Hematopoietic multipotent progenitor cell treated with erythropoietin and hydrocortisone succinate and interleukin-3 and kit ligand, for 6 days (in vitro differentiated cells): ENCODE measurements around the gene RAB11FIP5.
"Not testable (repeated sequence)": the region's sequence is repeated elsewhere in the genome, so short reads cannot be mapped to it uniquely, and the experiment has no call there.

Experiments used
- DNase-seq: peaks from one replicate; pipeline ENCODE4 v3.0.0-alpha.2; 2015

The RAB11FIP5 gene, protein sequence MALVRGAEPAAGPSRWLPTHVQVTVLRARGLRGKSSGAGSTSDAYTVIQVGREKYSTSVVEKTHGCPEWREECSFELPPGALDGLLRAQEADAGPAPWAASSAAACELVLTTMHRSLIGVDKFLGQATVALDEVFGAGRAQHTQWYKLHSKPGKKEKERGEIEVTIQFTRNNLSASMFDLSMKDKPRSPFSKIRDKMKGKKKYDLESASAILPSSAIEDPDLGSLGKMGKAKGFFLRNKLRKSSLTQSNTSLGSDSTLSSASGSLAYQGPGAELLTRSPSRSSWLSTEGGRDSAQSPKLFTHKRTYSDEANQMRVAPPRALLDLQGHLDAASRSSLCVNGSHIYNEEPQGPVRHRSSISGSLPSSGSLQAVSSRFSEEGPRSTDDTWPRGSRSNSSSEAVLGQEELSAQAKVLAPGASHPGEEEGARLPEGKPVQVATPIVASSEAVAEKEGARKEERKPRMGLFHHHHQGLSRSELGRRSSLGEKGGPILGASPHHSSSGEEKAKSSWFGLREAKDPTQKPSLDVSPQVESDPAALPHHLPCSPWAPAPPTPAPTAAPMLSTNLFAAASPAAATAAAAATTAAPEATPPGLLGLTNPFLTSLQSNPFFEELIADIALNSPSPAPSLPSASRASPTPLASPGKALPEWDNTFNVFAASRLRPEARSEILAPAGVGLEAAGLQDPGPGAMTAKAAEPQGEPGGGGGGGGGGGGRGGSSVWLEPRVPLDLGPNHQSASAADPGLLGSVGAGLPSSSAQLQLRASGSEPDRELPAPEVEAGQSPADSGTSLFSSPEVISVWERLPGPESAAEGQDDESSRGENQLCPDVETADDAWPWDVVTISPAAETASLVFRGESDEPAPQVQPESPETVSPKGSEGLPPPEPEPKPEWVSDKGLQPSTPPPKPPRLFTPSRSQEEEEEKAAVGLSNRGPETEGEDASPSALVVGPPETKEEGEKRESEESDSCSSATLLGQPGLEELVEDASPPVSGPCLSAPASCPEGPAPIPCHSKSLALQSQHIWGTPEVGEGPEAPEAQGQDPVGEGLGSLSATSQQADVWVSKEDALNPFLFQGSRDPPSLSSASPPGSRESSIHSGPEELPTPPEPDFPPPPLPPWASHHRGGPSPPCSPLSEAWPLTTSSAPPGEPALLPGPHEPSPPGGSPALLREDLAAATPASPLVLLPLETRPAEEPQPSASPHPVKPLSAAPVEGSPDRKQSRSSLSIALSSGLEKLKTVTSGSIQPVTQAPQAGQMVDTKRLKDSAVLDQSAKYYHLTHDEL (N-terminal part only)

DNA sequence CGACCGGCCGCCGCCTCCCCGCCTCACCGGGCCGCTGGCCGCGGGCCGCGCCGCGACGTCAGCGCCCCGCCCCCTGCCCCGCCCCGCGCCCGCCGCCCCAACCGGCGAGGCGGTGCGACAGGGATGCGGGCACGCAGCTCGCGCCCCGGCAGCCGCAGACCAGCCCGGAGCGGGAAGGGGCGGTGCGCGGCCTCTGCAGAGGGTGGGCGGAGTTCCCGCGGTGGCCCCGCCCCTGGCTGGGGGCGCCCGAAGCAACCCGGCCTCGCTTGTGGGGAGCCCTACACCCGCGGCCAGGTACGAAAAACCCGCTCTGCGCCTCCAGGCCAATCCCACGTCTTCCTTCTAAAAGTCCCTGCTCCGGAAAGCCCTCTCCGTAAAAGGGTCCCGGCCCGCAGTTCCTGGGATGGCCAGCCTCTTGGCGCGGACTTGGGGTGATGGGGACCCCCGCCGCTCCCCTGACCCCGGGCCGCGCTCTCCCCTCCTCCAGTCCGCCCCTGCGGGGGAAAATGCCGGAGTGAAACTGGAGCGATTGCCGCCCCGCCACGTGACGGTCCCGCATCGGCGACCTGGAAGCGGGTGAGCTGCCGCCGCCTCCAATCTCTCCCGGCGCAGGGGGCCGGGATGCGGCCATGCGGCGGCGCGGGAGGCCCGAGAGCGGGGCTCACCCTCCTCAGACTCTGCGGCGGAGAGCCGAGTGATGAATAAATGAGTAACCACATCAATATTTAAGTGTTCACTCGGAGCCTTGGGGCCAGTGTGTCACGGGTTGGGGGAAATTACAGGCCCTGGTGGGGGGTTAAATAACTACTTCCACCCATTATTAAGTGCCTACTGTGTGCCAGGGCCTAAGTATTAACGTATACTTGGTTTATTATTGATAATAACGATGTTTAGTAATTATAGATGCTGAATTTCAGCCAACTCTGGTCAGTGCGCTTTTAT, at the start of gene RAB11FIP5:
Gene RAB11FIP5, minus strand, starts transcription at position 36 of the 942 bp plus-strand sequence. CDS start 171 bp downstream, outside the sequence.
- peak; percentile 54 for DNase-seq

- DNase-seq: peak; percentile 66
Measured at GRCh38 chr2:73156539-73157124, 43.9 kb upstream of the RAB11FIP5 start.

- no peak for DNase-seq
Measured at GRCh38 chr2:73142937-73143336, 30.2 kb upstream of the RAB11FIP5 start.

- DNase-seq: no peak
Measured at GRCh38 chr2:73141896-73142295, 29.1 kb upstream of the RAB11FIP5 start.

DNA sequence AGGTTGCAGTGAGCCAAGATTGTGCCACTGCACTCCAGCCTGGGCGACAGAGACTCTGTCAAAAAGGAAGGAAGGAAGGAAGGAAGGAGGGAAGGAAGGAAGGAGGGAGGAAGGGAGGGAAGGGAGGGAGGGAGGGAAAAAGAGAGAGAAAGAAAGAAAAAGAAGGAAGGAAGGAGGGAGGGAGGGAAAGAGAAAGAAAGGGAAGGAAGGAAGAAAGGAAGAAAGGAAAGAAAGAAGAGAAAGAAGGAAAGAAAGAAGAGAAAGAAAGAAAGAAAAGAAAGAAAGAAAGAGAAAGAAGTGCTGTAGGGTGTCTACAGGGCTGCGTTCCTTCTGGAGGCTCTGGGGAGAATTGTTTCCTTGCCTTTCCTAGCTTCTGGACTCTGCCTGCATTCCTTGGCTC, 22.5 kb upstream of the RAB11FIP5 start:
- no peak for DNase-seq

DNA sequence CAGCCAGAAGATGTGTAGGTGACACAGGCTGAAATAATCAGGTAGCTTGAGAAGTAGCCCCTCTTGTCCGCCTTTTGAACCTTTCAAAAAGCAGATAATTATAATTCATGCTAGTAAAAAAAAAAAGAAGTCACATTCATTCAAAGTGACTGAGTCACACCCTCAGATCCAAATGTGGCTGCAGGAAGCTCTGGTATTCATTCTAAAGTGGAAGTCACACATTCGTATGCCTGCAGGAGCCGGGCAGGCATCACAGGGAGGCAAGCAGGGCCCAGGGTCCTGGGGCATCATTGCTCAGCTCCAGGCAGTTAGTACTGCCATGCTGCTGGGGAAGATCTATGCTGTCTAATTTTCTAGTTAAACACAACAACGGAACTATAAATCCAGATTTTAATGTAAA, 21.7 kb upstream of the RAB11FIP5 start:
- no peak for DNase-seq

DNA sequence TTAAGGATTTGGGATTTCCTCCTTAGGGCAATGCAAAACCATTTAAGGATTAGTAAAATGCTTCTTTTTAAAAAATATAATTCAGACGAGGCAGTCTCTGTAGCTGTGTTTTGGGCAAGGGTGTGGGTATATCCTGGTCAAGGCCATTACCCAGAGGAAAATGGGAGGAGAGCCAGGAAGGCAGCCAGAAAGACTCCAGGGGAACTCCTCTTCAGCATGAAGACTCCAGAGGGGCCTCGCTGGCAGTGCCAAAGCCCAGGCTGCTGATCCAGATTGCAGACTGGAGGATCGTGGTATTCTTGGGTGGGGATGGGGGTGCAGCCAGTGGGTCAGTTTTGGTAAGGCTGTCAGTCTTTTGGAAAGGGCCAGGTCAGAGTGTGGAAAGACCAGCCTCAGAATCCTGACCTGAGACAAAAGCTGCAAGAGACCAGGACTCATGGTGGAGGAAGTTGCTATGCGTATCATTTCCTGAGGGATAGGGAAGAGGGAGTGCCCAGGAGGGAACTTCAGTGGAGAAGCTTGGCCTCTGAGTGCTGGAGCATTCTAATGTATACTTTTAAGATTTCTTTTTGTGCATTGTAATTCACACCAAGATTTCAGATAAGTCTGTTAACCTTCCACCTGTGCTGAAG, 20.9 kb upstream of the RAB11FIP5 start:
- no peak for DNase-seq

GRCh38 chr2:73131807-73132206, 19.1 kb upstream of the RAB11FIP5 start:
- DNase-seq: no peak

- no peak for DNase-seq
Measured at GRCh38 chr2:73130790-73131189, 18.0 kb upstream of the RAB11FIP5 start.

DNA sequence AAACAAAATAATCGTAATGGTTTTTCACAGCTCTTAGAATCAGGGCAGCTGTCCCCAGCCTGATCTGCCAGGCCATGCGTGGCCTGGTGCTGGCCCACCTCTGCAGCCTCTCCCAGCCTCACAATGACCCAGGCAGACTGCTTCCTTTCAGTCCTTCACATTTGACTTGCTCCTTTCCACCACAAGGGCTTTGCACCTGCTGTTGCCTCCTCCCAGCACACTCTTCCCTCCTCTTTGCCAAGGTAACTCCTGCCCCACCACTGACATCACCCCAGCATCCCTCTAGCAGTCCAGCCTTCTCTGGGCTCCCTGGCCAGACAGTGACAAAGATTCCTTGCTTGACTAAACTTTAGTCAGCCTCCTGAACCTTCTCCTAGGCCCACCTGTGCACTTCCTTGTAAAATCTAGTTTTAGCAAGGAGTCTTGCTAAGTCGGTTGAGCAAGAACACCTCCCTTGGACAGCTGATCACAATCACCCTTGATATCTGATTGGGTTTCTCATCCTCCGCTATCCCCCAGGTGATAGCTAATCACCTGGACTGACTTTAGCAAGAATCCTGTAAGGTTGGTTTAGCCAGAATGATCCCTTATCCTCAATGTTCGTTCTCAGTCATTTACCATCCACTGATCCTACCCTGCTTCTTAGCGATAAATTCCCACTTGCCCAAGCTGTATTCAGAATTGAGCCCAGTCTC, 16.2 kb upstream of the RAB11FIP5 start:
- no peak for DNase-seq

DNA sequence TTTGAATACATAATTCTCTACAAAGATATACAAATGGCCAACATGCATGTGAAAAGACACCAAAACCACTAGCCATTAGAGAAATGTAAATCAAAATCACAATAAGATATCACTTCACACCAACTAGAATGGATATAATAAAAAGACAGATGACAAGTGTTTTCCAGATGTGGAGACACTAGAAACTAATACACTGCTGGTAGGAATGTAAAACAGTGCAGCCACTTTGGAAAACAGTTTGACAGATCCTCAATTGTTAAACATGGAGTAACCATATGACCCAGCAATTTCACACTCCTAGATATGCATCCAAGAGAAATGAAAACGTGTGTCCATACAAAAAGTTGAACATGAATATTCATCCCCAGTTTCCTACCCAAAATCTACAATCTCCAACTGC, 9.8 kb upstream of the RAB11FIP5 start:
- DNase-seq: no peak

GRCh38 chr2:73119611-73120239, 7.0 kb upstream of the RAB11FIP5 start:
- DNase-seq: not testable (repeated sequence)

DNA sequence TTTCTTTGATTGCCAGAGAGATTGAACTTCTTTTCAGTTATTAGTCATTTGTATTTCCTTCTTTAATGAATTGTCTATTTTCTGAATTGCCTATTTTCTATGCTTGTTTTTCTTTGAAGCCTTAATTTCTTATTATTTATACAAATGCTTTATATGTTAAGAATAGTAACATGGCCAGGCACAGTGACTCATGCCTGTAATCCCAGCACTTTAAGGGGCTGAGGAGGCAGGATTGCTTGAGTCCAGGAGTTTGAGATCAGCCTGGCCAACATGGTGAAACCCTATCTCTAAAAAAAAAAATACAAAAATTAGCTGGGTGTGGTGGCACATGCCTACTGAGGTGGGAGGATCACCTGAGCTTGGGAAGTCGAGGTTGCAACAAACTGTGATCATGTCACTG, 4.7 kb upstream of the RAB11FIP5 start:
- DNase-seq: no peak

DNA sequence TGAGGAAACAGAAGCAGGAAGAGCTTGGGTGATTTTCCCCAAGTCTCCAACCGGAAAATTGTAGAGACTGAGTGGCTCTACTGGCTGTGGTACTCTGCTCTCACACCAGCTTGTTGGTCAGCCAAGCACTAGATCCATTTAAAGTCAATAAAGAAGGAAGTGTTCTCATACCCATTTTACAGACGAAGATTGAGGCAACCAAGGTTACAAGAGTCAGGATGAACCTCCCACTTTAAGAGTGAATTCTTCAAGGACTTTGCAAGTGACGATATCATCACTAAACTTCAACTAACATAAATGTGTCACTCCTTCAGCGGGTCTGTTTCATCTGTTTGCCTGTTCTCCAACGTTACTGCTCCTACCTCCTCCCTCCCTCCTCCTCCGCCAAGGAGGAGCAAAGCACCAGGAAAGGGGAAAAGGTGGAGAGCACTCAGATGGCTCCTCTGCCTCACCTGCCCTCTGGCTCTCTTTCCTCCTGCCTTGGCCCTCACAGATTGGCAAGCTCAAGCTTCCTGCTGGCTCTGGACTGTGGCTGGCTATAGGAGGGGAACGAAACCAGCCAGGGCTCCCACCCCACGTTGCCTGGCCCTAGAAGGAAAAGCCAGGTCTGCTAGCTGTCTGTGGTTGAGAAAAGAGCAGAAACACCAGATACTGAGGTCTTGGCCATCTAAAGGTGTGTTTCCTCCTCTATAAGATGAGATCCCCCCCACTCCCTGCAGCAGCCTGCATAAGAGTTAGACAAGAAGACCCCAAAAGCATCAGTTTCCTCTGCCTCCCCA, 3.6 kb upstream of the RAB11FIP5 start:
- no peak for DNase-seq

GRCh38 chr2:73114273-73114867, 1.6 kb upstream of the RAB11FIP5 start:
- no peak for DNase-seq

DNA sequence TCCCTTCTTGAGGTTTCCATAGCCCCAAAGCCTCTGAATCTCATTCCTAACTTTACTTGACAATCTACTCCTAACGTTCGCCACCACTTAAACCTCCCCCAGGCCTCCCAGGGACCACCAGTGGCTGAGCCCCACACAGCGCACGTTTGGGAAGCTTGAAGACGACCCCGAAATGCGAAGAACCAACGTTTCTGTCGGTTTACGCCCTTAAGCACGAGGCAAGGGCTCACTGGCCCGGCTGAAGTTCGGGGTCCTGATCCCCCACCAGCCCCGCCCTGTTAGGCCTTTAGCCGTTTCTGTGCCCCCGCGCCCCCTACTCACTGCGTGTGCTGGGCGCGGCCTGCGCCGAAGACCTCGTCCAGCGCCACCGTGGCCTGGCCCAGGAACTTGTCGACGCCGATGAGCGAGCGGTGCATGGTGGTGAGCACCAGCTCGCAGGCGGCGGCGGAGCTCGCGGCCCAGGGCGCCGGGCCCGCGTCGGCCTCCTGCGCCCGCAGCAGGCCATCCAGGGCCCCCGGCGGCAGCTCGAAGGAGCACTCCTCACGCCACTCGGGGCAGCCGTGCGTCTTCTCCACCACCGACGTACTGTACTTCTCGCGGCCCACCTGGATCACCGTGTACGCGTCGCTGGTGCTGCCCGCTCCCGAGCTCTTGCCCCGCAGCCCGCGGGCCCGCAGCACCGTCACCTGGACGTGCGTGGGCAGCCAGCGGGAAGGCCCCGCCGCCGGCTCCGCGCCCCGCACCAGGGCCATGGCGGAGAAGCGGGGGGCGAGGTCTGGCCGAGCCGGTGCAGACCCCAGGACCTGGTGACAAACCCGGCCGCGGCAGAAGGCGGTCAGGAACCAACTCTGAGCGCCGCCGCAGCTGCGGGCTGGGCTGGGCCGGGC, 479 bp downstream of the RAB11FIP5 start:
- DNase-seq: peak; percentile 28
